ENCODE measurements around the gene CDH22. TPM values are rescaled to one million over a fixed set of nuclear protein-coding genes. Genes with fewer than 3 reads are reported as not detected.

The CDH22 gene
- total and polyA plus RNA-seq, 10 of the 15 experiments (the other 5 are each of a cell fraction or from before 2014, with no cell fraction given) = not detected

DNA sequence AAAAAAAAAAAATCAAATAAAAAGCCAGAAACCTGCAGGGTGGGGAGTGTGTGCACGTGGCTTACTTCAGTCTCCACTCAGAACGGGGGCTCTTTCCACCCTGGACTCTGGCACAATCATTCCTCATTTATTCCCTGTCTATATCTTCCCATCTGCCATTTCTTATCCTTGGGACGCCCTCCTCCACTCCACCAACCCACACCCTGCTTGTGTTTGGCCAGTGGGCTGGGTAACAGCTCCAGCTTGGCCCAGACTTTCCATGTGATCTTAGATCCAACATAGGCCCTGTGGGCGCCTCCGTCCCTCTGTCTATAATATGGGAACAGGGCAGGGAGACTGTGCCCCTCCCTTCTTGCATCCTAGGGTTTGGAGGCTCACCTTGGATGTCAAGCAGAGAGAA is 122.1 kb downstream of the CDH22 start:
- Histone ChIP-seq H2AFZ (ENCODE audit: control insufficient read depth, low read depth, low read length) (no peak overlapping the region), H3K4me2 (ENCODE audit: control insufficient read depth, insufficient read depth) (no peak overlapping the region), H3K27ac (ENCODE audit: control insufficient read depth, insufficient read depth) (no peak overlapping the region), H3K36me3 (ENCODE audit: control insufficient read depth in 2 of 2, insufficient read depth in 2 of 2, low read length in 1 of 2) (no peaks in the 10 kb centered on the region), H4K20me1 (ENCODE audit: control insufficient read depth, insufficient read depth) (no peaks in the 10 kb centered on the region), H3K9ac (ENCODE audit: control insufficient read depth, insufficient read depth, low read length) (no peak overlapping the region), H3K4me3 (no peak overlapping the region), H3K9me3 (replicated peaks; ENCODE audit: control insufficient read depth, insufficient read depth, low read length) (no peaks in the 10 kb centered on the region), H3K27me3 (replicated peaks in 1 of 2; ENCODE audit: control insufficient read depth in 2 of 2, insufficient read depth in 2 of 2, low read length in 1 of 2) (peaks cover 0 to 2% of the 10 kb centered on the region in 2 experiments; a peak in 3 of 4 replicates), H3K79me2 (ENCODE audit: control insufficient read depth, insufficient read depth, low read length) (no peaks in the 10 kb centered on the region), H3K4me1 (ENCODE audit: control insufficient read depth, insufficient read depth, low read length) (no peaks in the 10 kb centered on the region)
- no TSS peak for BruUV-seq (replicated peaks)
- intact Hi-C loops (cut with micrococcal nuclease; ENCODE audit: unreplicated experiment) = no loop called here
- RAD21 ChIA-PET (ENCODE audit: unreplicated experiment) = no interaction called here
- ATAC-seq (no peak), DNase-seq (ENCODE audit: low read depth, low spot score) (no peak), FAIRE-seq (no peak)
- in situ Hi-C loops (cut with MboI) = no loop called here
- WGBS (ENCODE audit: insufficient coverage, insufficient replicate concordance, low lambda C conversion rate, missing lambda C conversion rate) = 0% methylated on average over 5 of the region's 5 CpGs
- SMC1A ChIA-PET (ENCODE audit: uncharacterized antibody, unreplicated experiment) = no interaction called here
- POLR2A ChIA-PET = no interaction called here
- TF ChIP-seq CREB1 (IDR thresholded peaks at IDR 0.05; ENCODE audit: low read depth) (no peak), NFIC (IDR thresholded peaks at IDR 0.05; ENCODE audit: low read depth, low read length) (no peak), SMAD1 (IDR thresholded peaks at IDR 0.05; ENCODE audit: low read depth, partially characterized antibody) (no peak), ATF7 (IDR thresholded peaks at IDR 0.05; ENCODE audit: low read depth) (no peak), JUNB (IDR thresholded peaks at IDR 0.05) (no peak), HDAC6 (IDR thresholded peaks at IDR 0.05; ENCODE audit: unreplicated experiment) (no peak), FOXK2 (IDR thresholded peaks at IDR 0.05) (no peak), SMAD5 (IDR thresholded peaks at IDR 0.05; ENCODE audit: low read depth) (no peak)
- TF ChIP-seq, protein P1, sequence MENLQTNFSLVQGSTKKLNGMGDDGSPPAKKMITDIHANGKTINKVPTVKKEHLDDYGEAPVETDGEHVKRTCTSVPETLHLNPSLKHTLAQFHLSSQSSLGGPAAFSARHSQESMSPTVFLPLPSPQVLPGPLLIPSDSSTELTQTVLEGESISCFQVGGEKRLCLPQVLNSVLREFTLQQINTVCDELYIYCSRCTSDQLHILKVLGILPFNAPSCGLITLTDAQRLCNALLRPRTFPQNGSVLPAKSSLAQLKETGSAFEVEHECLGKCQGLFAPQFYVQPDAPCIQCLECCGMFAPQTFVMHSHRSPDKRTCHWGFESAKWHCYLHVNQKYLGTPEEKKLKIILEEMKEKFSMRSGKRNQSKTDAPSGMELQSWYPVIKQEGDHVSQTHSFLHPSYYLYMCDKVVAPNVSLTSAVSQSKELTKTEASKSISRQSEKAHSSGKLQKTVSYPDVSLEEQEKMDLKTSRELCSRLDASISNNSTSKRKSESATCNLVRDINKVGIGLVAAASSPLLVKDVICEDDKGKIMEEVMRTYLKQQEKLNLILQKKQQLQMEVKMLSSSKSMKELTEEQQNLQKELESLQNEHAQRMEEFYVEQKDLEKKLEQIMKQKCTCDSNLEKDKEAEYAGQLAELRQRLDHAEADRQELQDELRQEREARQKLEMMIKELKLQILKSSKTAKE (IDR thresholded peaks at IDR 0.05; ENCODE audit: low read depth, poor library complexity, severe bottlenecking) = no peak
- TF ChIP-seq, protein P2, sequence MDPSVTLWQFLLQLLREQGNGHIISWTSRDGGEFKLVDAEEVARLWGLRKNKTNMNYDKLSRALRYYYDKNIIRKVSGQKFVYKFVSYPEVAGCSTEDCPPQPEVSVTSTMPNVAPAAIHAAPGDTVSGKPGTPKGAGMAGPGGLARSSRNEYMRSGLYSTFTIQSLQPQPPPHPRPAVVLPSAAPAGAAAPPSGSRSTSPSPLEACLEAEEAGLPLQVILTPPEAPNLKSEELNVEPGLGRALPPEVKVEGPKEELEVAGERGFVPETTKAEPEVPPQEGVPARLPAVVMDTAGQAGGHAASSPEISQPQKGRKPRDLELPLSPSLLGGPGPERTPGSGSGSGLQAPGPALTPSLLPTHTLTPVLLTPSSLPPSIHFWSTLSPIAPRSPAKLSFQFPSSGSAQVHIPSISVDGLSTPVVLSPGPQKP (IDR thresholded peaks at IDR 0.05; ENCODE audit: low read depth, low read length) = no peak
- TF ChIP-seq, protein P3, sequence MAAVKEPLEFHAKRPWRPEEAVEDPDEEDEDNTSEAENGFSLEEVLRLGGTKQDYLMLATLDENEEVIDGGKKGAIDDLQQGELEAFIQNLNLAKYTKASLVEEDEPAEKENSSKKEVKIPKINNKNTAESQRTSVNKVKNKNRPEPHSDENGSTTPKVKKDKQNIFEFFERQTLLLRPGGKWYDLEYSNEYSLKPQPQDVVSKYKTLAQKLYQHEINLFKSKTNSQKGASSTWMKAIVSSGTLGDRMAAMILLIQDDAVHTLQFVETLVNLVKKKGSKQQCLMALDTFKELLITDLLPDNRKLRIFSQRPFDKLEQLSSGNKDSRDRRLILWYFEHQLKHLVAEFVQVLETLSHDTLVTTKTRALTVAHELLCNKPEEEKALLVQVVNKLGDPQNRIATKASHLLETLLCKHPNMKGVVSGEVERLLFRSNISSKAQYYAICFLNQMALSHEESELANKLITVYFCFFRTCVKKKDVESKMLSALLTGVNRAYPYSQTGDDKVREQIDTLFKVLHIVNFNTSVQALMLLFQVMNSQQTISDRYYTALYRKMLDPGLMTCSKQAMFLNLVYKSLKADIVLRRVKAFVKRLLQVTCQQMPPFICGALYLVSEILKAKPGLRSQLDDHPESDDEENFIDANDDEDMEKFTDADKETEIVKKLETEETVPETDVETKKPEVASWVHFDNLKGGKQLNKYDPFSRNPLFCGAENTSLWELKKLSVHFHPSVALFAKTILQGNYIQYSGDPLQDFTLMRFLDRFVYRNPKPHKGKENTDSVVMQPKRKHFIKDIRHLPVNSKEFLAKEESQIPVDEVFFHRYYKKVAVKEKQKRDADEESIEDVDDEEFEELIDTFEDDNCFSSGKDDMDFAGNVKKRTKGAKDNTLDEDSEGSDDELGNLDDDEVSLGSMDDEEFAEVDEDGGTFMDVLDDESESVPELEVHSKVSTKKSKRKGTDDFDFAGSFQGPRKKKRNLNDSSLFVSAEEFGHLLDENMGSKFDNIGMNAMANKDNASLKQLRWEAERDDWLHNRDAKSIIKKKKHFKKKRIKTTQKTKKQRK (IDR thresholded peaks at IDR 0.05; ENCODE audit: low read depth, low read length) = no peak
- TF ChIP-seq, protein P4, sequence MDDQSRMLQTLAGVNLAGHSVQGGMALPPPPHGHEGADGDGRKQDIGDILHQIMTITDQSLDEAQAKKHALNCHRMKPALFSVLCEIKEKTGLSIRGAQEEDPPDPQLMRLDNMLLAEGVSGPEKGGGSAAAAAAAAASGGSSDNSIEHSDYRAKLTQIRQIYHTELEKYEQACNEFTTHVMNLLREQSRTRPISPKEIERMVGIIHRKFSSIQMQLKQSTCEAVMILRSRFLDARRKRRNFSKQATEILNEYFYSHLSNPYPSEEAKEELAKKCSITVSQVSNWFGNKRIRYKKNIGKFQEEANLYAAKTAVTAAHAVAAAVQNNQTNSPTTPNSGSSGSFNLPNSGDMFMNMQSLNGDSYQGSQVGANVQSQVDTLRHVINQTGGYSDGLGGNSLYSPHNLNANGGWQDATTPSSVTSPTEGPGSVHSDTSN (IDR thresholded peaks at IDR 0.05; ENCODE audit: insufficient replicate concordance, low read depth, low read length) = no peak
- CTCF ChIA-PET = interaction anchor here (0.7 kb wide), 1 partner anchor 12 kb away, joined by 3 read pairs; no protein-coding TSS in a partner anchor

Data from GM12878 (cell line).